Mucosa of descending colon (tissue), 3 donors: ENCODE measurements around the gene CXCL1. TPM values are rescaled to one million over a fixed set of nuclear protein-coding genes. Genes with fewer than 3 reads are reported as not detected.

Source experiments
- ATAC-seq: fragments of 200-7000 bp; cut with Tn5 transposase; one replicate; pipeline ENCODE4 v1.9.1; 2020; ENCODE audit warnings: mild to moderate bottlenecking, moderate library complexity
- DNase-seq, 3 donors: peaks; one replicate each; pipeline ENCODE4 v3.0.0-alpha.2; 2020
- H3K36me3 ChIP-seq: fragments of 200-600 bp; one replicate; pipeline ENCODE4 v1.8.0; 2021; ENCODE audit warnings: low read depth, mild to moderate bottlenecking
- H3K4me1 ChIP-seq: fragments of 200-600 bp; one replicate; pipeline ENCODE4 v1.8.0; 2021; ENCODE audit warnings: low read depth, mild to moderate bottlenecking
- H3K4me3 ChIP-seq: fragments of 200-600 bp; one replicate; pipeline ENCODE4 v1.8.0; 2021; ENCODE audit warnings: mild to moderate bottlenecking
- H3K9me3 ChIP-seq: fragments of 200-600 bp; one replicate; pipeline ENCODE4 v1.8.0; 2021; ENCODE audit warnings: mild to moderate bottlenecking
- intact Hi-C, 2 donors: fragments of 100-400 bp; cut with DNase I in 1 of 2; cut with micrococcal nuclease in 1 of 2; formaldehyde crosslinking; loops; one replicate each; pipeline versions ENCODE4 v1.11.0 to v1.11.1; 2022; cut with DNase I, micrococcal nuclease
- total RNA-seq, 3 donors: library from RNA; stranded (reverse); fragmentation: NEBNext Ultra II Directional in 2 of 3; extraction: Animal tissue kit (Norgen Biotek cat#: 25700) in 2 of 3; gene quantifications; one replicate each; pipeline versions ENCODE4 v1.2.1 to v1.2.4, GENCODE V29; 2021 to 2023
- TF ChIP-seq, protein P1 (sequence below): fragments of 200-600 bp; IDR thresholded peaks from one replicate; pipeline ENCODE4 v1.8.0; 2022; ENCODE audit warnings: antibody characterized with exemption, mild to moderate bottlenecking
- donor health status: DM: no; HTN: no; CAD: no; lungs with moderate emphysema.
- donor health status: DM: no; HTN: no; CAD: no.
- donor health status: DM: no; HTN: yes; CAD: no.

The CXCL1 gene
- total RNA-seq, 3 donors from 2014 or later: 3.0 to 21.7 (median 3.2) TPM

DNA sequence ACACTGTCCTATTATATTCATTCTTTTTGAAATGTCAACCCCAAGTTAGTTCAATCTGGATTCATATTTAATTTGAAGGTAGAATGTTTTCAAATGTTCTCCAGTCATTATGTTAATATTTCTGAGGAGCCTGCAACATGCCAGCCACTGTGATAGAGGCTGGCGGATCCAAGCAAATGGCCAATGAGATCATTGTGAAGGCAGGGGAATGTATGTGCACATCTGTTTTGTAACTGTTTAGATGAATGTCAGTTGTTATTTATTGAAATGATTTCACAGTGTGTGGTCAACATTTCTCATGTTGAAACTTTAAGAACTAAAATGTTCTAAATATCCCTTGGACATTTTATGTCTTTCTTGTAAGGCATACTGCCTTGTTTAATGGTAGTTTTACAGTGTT is 1.6 kb downstream of the CXCL1 start:
- no peaks in the 10 kb centered on the region for H3K36me3 ChIP-seq
- TF ChIP-seq, protein P1, sequence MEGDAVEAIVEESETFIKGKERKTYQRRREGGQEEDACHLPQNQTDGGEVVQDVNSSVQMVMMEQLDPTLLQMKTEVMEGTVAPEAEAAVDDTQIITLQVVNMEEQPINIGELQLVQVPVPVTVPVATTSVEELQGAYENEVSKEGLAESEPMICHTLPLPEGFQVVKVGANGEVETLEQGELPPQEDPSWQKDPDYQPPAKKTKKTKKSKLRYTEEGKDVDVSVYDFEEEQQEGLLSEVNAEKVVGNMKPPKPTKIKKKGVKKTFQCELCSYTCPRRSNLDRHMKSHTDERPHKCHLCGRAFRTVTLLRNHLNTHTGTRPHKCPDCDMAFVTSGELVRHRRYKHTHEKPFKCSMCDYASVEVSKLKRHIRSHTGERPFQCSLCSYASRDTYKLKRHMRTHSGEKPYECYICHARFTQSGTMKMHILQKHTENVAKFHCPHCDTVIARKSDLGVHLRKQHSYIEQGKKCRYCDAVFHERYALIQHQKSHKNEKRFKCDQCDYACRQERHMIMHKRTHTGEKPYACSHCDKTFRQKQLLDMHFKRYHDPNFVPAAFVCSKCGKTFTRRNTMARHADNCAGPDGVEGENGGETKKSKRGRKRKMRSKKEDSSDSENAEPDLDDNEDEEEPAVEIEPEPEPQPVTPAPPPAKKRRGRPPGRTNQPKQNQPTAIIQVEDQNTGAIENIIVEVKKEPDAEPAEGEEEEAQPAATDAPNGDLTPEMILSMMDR: no peak
- H3K4me1 ChIP-seq: no peaks in the 10 kb centered on the region
- DNase-seq: no peak
- intact Hi-C loops: no loop called here
- no peak for ATAC-seq
- no peaks in the 10 kb centered on the region for H3K9me3 ChIP-seq
- no peak overlapping the region for H3K4me3 ChIP-seq

DNA sequence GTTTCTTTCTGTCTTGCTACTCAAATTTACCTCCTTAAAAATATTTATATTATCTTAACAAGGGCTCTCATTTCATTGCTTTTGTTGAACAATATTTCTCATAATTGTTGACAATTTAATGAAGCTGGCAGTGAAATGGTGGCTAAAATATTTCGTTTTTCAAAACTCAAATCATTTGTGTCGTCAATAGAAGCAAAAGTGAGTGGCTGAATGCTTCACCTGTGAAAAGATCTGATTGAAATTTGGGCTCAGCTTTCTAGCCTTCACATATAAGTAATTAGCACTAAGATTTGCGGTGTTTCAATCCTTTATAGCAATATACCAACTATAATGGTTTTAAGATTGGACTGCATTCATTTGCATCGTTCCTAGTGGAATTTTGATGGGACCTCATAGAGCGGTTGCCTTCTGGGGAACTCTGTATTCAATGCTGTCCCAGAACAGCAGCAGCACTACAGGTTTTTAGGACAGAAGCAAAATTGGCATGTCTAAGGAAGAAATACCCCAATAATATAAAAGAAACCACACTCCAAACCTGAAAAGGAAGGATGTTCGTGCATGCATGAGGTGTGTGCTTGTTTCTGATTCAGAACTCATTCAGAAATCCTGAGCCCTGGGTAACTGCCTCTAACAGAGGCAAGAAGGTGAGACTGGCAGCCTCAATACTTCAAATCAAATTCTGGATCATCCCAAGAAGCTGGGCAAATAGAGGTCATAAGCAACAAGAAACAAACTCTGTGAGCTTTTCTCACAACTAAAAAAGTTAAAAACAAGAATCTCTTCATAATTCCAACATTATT is 2.5 kb downstream of the CXCL1 start:
- TF ChIP-seq, protein P1: no peak
- no peaks in the 10 kb centered on the region for H3K36me3 ChIP-seq
- no peaks in the 10 kb centered on the region for H3K9me3 ChIP-seq
- no peak overlapping the region for H3K4me3 ChIP-seq
- no peaks in the 10 kb centered on the region for H3K4me1 ChIP-seq
- intact Hi-C loops: no loop called here
- no peak for DNase-seq
- no peak for ATAC-seq

DNA sequence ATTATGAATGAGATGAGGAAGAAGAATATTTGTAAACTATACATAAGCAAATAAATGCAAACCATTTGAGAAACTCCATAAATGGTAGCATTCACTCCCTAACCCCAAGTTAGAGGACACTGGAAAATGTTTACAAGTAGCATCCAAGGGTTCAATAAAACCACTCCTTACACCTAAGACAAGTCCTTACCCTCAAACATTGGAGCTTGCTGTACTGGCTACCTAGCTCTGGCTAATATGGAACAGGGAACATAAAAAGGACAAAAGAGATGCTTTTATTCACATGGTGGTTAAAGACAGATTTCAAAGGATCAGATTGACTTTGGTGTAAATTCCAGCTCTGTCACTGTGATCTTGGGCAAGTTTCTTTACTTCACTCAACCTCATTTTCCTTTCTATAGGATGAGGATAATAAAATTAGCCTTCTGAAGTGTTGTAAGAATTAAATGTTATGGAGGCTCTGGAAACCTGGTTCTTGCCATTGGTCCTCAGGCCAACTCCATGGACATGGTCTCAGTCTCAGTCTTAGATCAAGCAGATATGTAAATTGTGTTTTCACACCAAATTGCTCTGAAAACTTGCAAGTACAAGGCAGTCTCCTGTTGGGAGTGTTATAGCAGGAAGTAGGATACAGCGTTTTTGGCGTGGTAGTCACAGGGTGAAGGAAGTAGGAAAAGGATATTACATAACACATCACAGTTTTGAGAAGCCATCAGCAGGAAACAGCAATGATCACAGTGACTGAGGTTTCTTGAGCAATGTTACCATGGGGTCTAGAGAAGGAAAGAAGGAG is 3.3 kb downstream of the CXCL1 start:
- intact Hi-C loops: no loop called here

DNA sequence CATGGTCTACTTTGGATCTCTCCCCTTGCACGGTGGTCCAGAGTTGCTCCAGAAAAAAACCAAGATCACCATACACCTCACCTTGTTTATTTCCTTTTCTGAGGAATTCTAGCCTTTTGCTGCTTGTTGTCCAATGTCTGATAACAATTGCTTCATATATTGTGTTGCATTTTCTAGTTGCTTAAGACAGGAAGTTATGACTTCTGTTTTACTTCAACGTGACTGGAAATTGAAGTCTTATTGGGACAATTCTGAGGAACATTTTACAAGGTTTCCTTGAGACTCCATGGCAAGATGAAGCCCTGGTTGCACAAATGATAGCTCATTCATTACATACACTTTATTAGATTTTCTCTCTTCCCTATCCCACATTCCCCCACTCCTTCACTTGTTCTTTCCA is 5.2 kb downstream of the CXCL1 start:
- Histone ChIP-seq H3K9me3 (no peaks in the 10 kb centered on the region), H3K4me1 (no peaks in the 10 kb centered on the region), H3K36me3 (no peaks in the 10 kb centered on the region), H3K4me3 (no peak overlapping the region)
- DNase-seq (no peak), ATAC-seq (no peak)
- TF ChIP-seq, protein P1: no peak
- intact Hi-C loops: no loop called here

More for the DNA sequence above, 3.3 kb downstream of the CXCL1 start:
- TF ChIP-seq, protein P1: no peak
- no peaks in the 10 kb centered on the region for H3K36me3 ChIP-seq
- no peak for DNase-seq
- H3K4me1 ChIP-seq: no peaks in the 10 kb centered on the region
- H3K4me3 ChIP-seq: no peak overlapping the region
- peak; percentile 7 for ATAC-seq
- no peaks in the 10 kb centered on the region for H3K9me3 ChIP-seq

DNA sequence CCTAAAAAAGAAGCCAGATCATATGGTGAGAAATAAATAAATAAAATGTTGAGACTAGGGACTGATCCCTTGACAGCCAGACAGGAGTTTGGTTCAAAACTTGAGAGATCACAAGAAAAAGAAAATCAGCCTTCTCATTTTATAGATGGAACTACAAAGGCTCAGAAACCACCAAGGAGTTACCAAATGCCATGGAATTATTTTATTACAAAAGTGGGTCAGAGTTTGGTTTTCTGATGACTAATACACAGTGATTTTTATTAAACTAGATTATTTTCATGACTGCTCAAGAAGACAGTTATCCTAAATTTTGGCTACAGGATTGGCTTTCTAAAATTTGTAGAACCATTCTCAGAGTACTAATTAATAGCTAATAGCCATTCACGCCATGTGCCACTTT is 6.2 kb downstream of the CXCL1 start:
- no peaks in the 10 kb centered on the region for H3K9me3 ChIP-seq
- ATAC-seq (no peak), DNase-seq (no peak)
- intact Hi-C loops: no loop called here
- H3K4me3 ChIP-seq: no peak overlapping the region
- no peaks in the 10 kb centered on the region for H3K4me1 ChIP-seq
- H3K36me3 ChIP-seq: no peaks in the 10 kb centered on the region
- TF ChIP-seq, protein P1: no peak
